Activated naive CD4-positive, alpha-beta T cell treated with anti-CD3 and anti-CD28 coated beads, Interleukin-2, amount 50 U/mL, for 72 hours (primary cell): Measurements from ENCODE around the gene CYB561D1. TPM values are rescaled to one million over a fixed set of nuclear protein-coding genes. Genes with fewer than 3 reads are reported as not detected.

Experiments used
- ATAC-seq, 2 donors: fragments of 150-1000 bp; cut with Tn5 transposase; 2 replicates each; pipeline ENCODE4 v1.10.0; 2021; ENCODE audit warnings: mild to moderate bottlenecking in 2 of 2, moderate library complexity in 2 of 2
- DNase-seq, 2 donors: peaks; one replicate each; pipeline ENCODE4 v3.0.0; 2021 to 2022; ENCODE audit warnings: low spot score in 2 of 2
- H3K27ac Mint-ChIP-seq, 2 donors: one replicate each; pipeline ENCODE4 v1.8.0; 2022; ENCODE audit warnings: mild to moderate bottlenecking in 2 of 2, mixed read lengths in 2 of 2
- H3K36me3 Mint-ChIP-seq, 2 donors: one replicate each; pipeline ENCODE4 v1.8.0; 2022; ENCODE audit warnings: mixed read lengths in 2 of 2
- H3K9me3 Mint-ChIP-seq, 2 donors: one replicate each; pipeline ENCODE4 v1.8.0; 2022; ENCODE audit warnings: mixed read lengths in 2 of 2
- total RNA-seq, 2 donors: library from RNA; stranded (reverse); gene quantifications; one replicate each; pipeline ENCODE4 v1.2.3, GENCODE V29; 2022

Gene CYB561D1
- total RNA-seq, 2 donors from 2014 or later, result 11.3 to 14.9 TPM

GRCh38 chr1:109491372-109491771 lies 2.5 kb upstream of the CYB561D1 start:
- ATAC-seq (no peak), DNase-seq (no peak)
- Mint-ChIP-seq H3K9me3 (no peaks in the 10 kb centered on the region), H3K36me3 (peaks cover 0 to 15% of the 10 kb centered on the region in 2 donors), H3K27ac (no peak overlapping the region)

DNA sequence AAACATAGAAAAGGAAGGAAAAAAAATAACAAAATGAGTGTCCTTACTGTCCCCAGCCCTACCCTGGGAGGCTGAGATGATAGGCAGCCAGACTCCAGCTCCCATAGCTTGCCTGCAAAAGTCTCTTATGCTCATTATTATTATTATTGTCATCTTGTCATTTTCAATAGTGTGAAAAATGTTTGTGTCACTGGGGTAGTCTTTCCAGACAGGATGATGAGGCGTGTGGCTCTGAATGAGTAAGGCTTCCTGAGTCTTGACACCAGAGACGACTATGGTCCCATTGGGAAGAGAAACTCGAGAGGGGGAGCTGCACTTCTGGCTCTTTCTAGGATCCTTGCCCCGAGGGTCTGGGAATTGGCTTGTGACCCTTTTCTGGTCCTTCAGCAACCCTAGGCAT lies 1.1 kb upstream of the CYB561D1 start:
- H3K36me3 Mint-ChIP-seq, result peaks cover 0 to 17% of the 10 kb centered on the region in 2 donors
- DNase-seq (no peak), ATAC-seq (no peak)
- no peaks in the 10 kb centered on the region for H3K9me3 Mint-ChIP-seq
- H3K27ac Mint-ChIP-seq, result no peak overlapping the region

- DNase-seq (no peak), ATAC-seq (no peak)
- Mint-ChIP-seq H3K9me3 (no peaks in the 10 kb centered on the region), H3K27ac (no peak overlapping the region), H3K36me3 (peaks cover 0 to 17% of the 10 kb centered on the region in 2 donors)
These were observed 667 bp upstream of the CYB561D1 start for GRCh38 chr1:109493227-109493626.

DNA sequence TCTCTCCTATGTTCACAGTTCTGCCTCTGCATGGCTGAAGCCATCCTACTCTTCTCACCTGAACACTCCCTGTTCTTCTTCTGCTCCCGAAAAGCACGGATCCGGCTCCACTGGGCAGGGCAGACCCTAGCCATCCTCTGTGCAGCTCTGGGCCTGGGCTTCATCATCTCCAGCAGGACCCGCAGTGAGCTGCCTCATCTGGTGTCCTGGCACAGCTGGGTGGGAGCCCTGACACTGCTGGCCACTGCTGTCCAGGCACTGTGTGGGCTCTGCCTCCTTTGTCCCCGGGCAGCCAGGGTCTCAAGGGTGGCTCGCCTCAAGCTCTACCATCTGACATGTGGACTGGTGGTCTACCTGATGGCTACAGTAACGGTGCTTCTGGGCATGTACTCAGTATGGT lies 1.8 kb downstream of the CYB561D1 start:
- DNase-seq, result no peak
- Mint-ChIP-seq H3K36me3 (peaks cover 7 to 17% of the 10 kb centered on the region in 2 donors), H3K27ac (peak overlapping the region; percentile 67 to 88), H3K9me3 (no peaks in the 10 kb centered on the region)
- no peak for ATAC-seq

GRCh38 chr1:109497449-109498160 lies 3.7 kb downstream of the CYB561D1 start:
- Mint-ChIP-seq H3K27ac (peak overlapping the region; percentile 65 to 75), H3K36me3 (peaks cover 7 to 17% of the 10 kb centered on the region in 2 donors)

DNA sequence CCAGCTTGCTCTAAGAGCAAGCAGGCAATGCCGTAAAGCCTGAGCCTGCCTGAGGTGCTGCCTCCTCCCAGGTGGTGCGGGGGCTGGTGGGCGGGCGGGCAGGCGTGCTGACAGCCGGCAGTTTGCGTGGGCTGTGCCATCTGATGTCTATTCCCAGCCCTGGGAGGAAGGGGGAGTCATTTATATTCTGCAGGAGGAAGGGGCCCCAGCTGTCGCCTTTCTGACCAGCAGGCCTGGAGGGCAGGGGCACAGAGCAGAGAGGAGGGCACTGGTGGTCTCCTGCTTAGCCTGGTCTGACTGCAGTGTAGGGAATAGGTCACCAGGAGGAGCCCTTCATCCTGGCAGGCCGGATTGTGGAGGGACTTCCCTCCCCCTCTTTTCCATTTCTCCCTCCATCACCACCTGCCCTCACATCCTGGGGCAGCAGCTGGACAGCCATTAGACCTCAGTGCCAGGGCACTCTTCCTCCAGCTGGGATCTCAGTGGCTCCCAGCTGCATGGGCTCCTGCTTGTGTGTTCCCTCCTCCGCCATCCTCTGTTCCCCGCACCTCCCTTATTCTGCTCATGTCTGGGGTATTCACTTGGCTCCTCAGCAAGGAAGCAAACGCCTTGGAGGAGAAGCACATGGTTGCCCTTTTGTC lies 4.4 kb downstream of the CYB561D1 start:
- ATAC-seq (no peak), DNase-seq (peak in 1 of 2 donors; percentile 35)
- Mint-ChIP-seq H3K9me3 (no peaks in the 10 kb centered on the region), H3K27ac (peak overlapping the region; percentile 60 to 75), H3K36me3 (peaks cover 7 to 17% of the 10 kb centered on the region in 2 donors)

More at GRCh38 chr1:109497449-109498160, 3.7 kb downstream of the CYB561D1 start:
- ATAC-seq (no peak), DNase-seq (no peak)
- H3K9me3 Mint-ChIP-seq, result no peaks in the 10 kb centered on the region

DNA sequence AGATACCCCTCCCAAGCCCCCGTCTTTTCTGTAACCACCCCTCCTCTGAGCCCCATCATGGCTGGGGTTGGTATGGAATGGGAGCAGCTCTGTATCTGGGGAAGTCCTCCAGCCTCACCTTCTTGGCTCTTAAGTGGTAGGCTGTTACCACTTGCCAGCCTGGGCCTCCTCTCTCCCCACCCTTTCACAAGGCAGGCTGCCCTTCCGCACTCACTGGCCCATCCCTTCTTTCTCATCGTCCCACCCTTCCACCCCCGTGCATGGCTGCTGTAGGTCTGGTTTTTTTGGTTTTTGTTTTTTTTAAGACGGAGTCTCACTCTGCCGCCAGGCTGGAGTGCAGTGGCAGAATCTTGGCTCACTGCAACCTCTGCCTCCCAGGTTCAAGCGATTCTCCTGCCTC lies 5.2 kb downstream of the CYB561D1 start:
- Mint-ChIP-seq H3K9me3 (no peaks in the 10 kb centered on the region), H3K27ac (peak overlapping the region; percentile 67 to 68), H3K36me3 (peaks cover 7 to 14% of the 10 kb centered on the region in 2 donors)
- ATAC-seq (no peak), DNase-seq (no peak)

- H3K36me3 Mint-ChIP-seq, result peaks cover 7 to 11% of the 10 kb centered on the region in 2 donors
- H3K27ac Mint-ChIP-seq, result peak overlapping the region in 1 of 2 donors; percentile 68
- ATAC-seq, result peak in 1 of 2 donors; percentile 46
- peak in 1 of 2 donors; percentile 67 for DNase-seq
- H3K9me3 Mint-ChIP-seq, result no peaks in the 10 kb centered on the region
These were observed 6.0 kb downstream of the CYB561D1 start for GRCh38 chr1:109499661-109500536.

DNA sequence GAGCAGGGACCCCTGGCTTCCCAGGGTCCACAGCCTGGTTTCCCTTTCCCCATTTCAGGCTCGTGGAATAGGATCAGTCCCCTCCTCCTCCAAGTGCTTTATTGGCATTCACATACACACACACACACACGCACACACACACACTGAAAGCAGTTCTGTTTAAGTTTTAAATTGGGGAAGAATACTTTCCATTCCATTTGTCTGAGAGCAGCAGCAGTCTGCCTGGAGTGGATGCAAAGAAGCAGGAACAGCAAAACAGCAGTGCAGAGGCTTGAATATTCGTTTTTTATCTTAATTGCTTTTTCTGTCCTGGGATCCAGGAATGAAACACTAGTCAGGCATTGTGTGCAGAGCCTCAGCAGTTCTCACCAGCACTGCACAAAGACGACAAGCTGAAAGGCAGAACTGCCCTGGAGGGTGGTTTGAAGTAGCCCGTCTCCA lies 7.1 kb downstream of the CYB561D1 start:
- no peak for ATAC-seq
- no peaks in the 10 kb centered on the region for H3K9me3 Mint-ChIP-seq
- H3K27ac Mint-ChIP-seq, result peak overlapping the region in 1 of 2 donors; percentile 23
- peaks cover 6 to 7% of the 10 kb centered on the region in 2 donors for H3K36me3 Mint-ChIP-seq
- no peak for DNase-seq

- peaks cover 0 to 7% of the 10 kb centered on the region in 2 donors for H3K36me3 Mint-ChIP-seq
- ATAC-seq, result no peak
- peak overlapping the region in 1 of 2 donors; percentile 56 for H3K27ac Mint-ChIP-seq
- no peak for DNase-seq
- H3K9me3 Mint-ChIP-seq, result no peaks in the 10 kb centered on the region
These were observed 7.9 kb downstream of the CYB561D1 start for GRCh38 chr1:109501644-109502363.

GRCh38 chr1:109502364-109502851 lies 8.5 kb downstream of the CYB561D1 start:
- DNase-seq (no peak), ATAC-seq (peak; percentile 60 to 69)
- peaks cover 0 to 7% of the 10 kb centered on the region in 2 donors for H3K36me3 Mint-ChIP-seq
- peak overlapping the region in 1 of 2 donors; percentile 56 for H3K27ac Mint-ChIP-seq
- H3K9me3 Mint-ChIP-seq, result no peaks in the 10 kb centered on the region

DNA sequence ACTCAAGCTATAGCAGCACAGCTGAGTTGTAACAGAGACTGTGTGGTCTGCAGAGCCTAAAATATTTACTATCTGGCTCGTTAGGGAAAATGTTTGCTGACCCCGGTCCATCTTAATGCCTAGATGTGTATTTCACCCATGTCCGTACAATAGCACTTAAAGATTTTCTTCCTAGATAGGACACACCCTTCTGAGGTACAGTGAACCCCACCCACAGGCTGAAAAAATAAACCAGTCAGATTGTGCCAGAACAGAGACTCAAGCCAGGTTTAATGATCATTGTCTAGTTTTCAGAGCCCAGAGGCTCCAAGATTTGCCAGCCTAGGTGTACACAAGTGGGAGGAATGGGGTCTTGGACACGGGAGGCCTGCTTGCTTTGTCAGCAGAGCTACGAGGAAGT lies 10.0 kb downstream of the CYB561D1 start:
- peaks cover 7 to 10% of the 10 kb centered on the region in 2 donors for H3K36me3 Mint-ChIP-seq
- DNase-seq, result no peak
- no peak for ATAC-seq
- no peaks in the 10 kb centered on the region for H3K9me3 Mint-ChIP-seq
- peak overlapping the region; percentile 73 to 87 for H3K27ac Mint-ChIP-seq

GRCh38 chr1:109504974-109505373 lies 11.1 kb downstream of the CYB561D1 start:
- peaks cover under 1 to 10% of the 10 kb centered on the region in 2 donors for H3K36me3 Mint-ChIP-seq

GRCh38 chr1:109508001-109508872 lies 14.3 kb downstream of the CYB561D1 start:
- no peak for ATAC-seq
- no peaks in the 10 kb centered on the region for H3K9me3 Mint-ChIP-seq
- H3K36me3 Mint-ChIP-seq, result peaks cover 0 to 10% of the 10 kb centered on the region in 2 donors
- no peak for DNase-seq
- H3K27ac Mint-ChIP-seq, result peak overlapping the region; percentile 26 to 74

More at GRCh38 chr1:109504974-109505373, 11.1 kb downstream of the CYB561D1 start:
- DNase-seq (no peak), ATAC-seq (peak; percentile 52 to 73)
- Mint-ChIP-seq H3K9me3 (no peaks in the 10 kb centered on the region), H3K27ac (peak overlapping the region in 1 of 2 donors; percentile 73)

GRCh38 chr1:109508873-109509175 lies 14.9 kb downstream of the CYB561D1 start:
- Mint-ChIP-seq H3K36me3 (peaks cover 0 to 10% of the 10 kb centered on the region in 2 donors), H3K27ac (peak overlapping the region; percentile 26 to 74), H3K9me3 (no peaks in the 10 kb centered on the region)
- no peak for DNase-seq
- no peak for ATAC-seq
